ENCODE measurements around the gene ZNF214.
"Not testable (repeated sequence)": the region's sequence is repeated elsewhere in the genome, so short reads cannot be mapped to it uniquely, and the experiment has no call there.

Gene ZNF214

DNA sequence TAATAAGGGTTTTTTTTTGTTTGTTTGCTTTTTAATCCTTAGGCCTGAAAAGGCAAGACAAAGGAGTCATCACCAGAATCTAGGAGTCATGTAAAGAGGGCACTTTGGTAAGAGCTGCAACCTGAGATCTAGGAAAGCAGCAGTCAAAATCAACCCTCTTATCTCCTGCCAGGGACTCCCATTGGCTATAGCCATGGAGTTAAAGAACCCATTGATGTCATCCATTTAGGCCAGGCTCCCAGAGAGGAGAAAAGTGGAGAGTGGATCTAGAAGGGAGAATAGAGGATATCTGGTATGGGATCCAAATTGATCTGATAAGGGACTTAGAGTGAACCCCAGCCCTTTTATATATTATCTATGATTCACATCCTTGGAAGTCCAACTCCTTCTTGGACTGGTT, 58.0 kb downstream of the ZNF214 start:
- no peak overlapping the region for H3K27ac ChIP-seq
- H3K4me3 ChIP-seq = no peak overlapping the region
- TF ChIP-seq, protein P1, sequence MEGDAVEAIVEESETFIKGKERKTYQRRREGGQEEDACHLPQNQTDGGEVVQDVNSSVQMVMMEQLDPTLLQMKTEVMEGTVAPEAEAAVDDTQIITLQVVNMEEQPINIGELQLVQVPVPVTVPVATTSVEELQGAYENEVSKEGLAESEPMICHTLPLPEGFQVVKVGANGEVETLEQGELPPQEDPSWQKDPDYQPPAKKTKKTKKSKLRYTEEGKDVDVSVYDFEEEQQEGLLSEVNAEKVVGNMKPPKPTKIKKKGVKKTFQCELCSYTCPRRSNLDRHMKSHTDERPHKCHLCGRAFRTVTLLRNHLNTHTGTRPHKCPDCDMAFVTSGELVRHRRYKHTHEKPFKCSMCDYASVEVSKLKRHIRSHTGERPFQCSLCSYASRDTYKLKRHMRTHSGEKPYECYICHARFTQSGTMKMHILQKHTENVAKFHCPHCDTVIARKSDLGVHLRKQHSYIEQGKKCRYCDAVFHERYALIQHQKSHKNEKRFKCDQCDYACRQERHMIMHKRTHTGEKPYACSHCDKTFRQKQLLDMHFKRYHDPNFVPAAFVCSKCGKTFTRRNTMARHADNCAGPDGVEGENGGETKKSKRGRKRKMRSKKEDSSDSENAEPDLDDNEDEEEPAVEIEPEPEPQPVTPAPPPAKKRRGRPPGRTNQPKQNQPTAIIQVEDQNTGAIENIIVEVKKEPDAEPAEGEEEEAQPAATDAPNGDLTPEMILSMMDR (IDR thresholded peaks at IDR 0.05) = no peak
- no peak for DNase-seq (ENCODE audit: low spot score)

DNA sequence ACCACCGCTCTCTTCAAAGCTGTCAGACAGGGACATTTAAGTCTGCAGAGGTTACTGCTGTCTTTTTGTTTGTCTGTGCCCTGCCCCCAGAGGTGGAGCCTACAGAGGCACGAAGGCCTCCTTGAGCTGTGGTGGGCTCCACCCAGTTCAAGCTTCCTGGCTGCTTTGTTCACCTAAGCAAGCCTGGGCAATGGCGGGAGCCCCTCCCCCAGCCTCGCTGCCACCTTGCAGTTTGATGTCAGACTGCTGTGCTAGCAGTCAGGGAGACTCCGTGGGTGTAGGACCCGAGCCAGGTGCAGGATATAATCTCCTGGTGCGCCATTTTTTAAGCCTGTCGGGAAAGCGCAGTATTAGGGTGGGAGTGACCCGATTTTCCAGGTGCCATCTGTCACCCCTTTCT, 65.9 kb downstream of the ZNF214 start:
- not testable (repeated sequence) for H3K4me3 ChIP-seq; DNase-seq (ENCODE audit: low spot score); H3K27ac ChIP-seq
